Nephron (organoid): ENCODE measurements around the gene SASS6.

ENCODE experiments used
- H3K27ac Mint-ChIP-seq, 3 experiments: 2 replicates each; pipeline ENCODE4 v1.8.0; 2020; ENCODE audit warnings: mixed read lengths in 3 of 3, mild to moderate bottlenecking in 2 of 3, moderate library complexity in 1 of 3
- H3K27me3 Mint-ChIP-seq: 2 replicates; pipeline ENCODE4 v1.8.0; 2021; ENCODE audit warnings: low read depth, mild to moderate bottlenecking, moderate library complexity, mixed read lengths
- H3K36me3 Mint-ChIP-seq: 2 replicates; pipeline ENCODE4 v1.8.0; 2020; ENCODE audit warnings: low read depth, mixed read lengths
- H3K4me1 Mint-ChIP-seq: 2 replicates; pipeline ENCODE4 v1.8.0; 2020; ENCODE audit warnings: mixed read lengths
- H3K4me3 Mint-ChIP-seq, 3 experiments: 2 replicates each; pipeline ENCODE4 v1.8.0; 2020; ENCODE audit warnings: mild to moderate bottlenecking in 3 of 3, mixed read lengths in 3 of 3, moderate library complexity in 2 of 3
- H3K9me3 Mint-ChIP-seq: 2 replicates; pipeline ENCODE4 v1.8.0; 2020; ENCODE audit warnings: mixed read lengths
- CTCF ChIP-seq, 3 experiments: fragments of 200-600 bp; sonication (generic); IDR thresholded peaks; one replicate each; pipeline ENCODE4 v1.5.0; 2021; ENCODE audit warnings: antibody characterized with exemption in 3 of 3; ENCODE audit not compliant: unreplicated experiment in 3 of 3

The SASS6 gene

GRCh38 chr1:100035214-100035613 lies 97.5 kb downstream of the SASS6 start:
- H3K4me1 Mint-ChIP-seq: peaks cover 43% of the 10 kb centered on the region
- peak overlapping the region in 2 of 3 experiments; percentile 78 to 85 for H3K4me3 Mint-ChIP-seq
- no peaks in the 10 kb centered on the region for H3K36me3 Mint-ChIP-seq
- H3K27ac Mint-ChIP-seq: peak overlapping the region; percentile 46 to 50 (median 47)
- TF ChIP-seq CTCF (IDR thresholded peaks at IDR 0.05; ENCODE audit: unreplicated experiment in 3 of 3): no peak
- H3K9me3 Mint-ChIP-seq: no peaks in the 10 kb centered on the region
- H3K27me3 Mint-ChIP-seq: no peaks in the 10 kb centered on the region

GRCh38 chr1:100034470-100034869 lies 98.3 kb downstream of the SASS6 start:
- Mint-ChIP-seq H3K4me1 (peaks cover 36% of the 10 kb centered on the region), H3K27ac (peak overlapping the region; percentile 25 to 47 (median 46)), H3K36me3 (no peaks in the 10 kb centered on the region), H3K9me3 (no peaks in the 10 kb centered on the region), H3K27me3 (no peaks in the 10 kb centered on the region), H3K4me3 (peak overlapping the region; percentile 40 to 61 (median 49))
- TF ChIP-seq CTCF (IDR thresholded peaks at IDR 0.05; ENCODE audit: unreplicated experiment in 3 of 3): peak in 2 of 3 experiments; percentile 22 to 39
